Astrocyte (in vitro differentiated cells and primary cell): ENCODE measurements around the gene NOA1. TPM values are rescaled to one million over a fixed set of nuclear protein-coding genes. Genes with fewer than 3 reads are reported as not detected.

ENCODE experiments used
- DNase-seq: peaks from one replicate; pipeline ENCODE4 v3.0.0-alpha.2; 2010; ENCODE audit warnings: low read depth
- FAIRE-seq: peaks from 2 replicates; lab custom pipeline; 2011; peaks lifted over from hg19 to GRCh38; lab: Jason Lieb, UNC
- H2AFZ ChIP-seq: 2 replicates; pipeline ENCODE4 v1.6.0; 2012; ENCODE audit warnings: low read depth, low read length, inconsistent platforms
- H3K27ac ChIP-seq: 2 replicates; pipeline ENCODE4 v1.5.1; 2011; ENCODE audit warnings: low read depth, low read length, inconsistent platforms
- H3K27me3 ChIP-seq: 2 replicates; pipeline ENCODE4 v1.6.0; 2011; ENCODE audit warnings: low read length, inconsistent platforms; ENCODE audit not compliant: insufficient read depth
- H3K36me3 ChIP-seq: 2 replicates; pipeline ENCODE4 v1.5.1; 2011; ENCODE audit warnings: low read length, inconsistent platforms; ENCODE audit not compliant: insufficient read depth
- H3K4me1 ChIP-seq: 2 replicates; pipeline ENCODE4 v1.5.1; 2011; ENCODE audit warnings: low read length, inconsistent platforms; ENCODE audit not compliant: insufficient read depth
- H3K4me2 ChIP-seq: 2 replicates; pipeline ENCODE4 v1.6.0; 2012; ENCODE audit warnings: low read length, inconsistent platforms
- H3K4me3 ChIP-seq: 2 replicates; pipeline ENCODE4 v1.5.1; 2011; ENCODE audit warnings: low read depth, mild to moderate bottlenecking, low read length, inconsistent platforms; ENCODE audit not compliant: insufficient read depth
- H3K79me2 ChIP-seq: 2 replicates; pipeline ENCODE4 v1.6.0; 2012; ENCODE audit warnings: mild to moderate bottlenecking, low read length, inconsistent platforms; ENCODE audit not compliant: insufficient read depth
- H3K9ac ChIP-seq: 2 replicates; pipeline ENCODE4 v1.6.0; 2012; ENCODE audit warnings: mild to moderate bottlenecking, low read length, inconsistent platforms
- H3K9me3 ChIP-seq: 2 replicates; pipeline ENCODE4 v1.5.1; 2012; ENCODE audit warnings: low read depth, mild to moderate bottlenecking, low read length, inconsistent platforms; ENCODE audit not compliant: insufficient read depth
- H4K20me1 ChIP-seq: 2 replicates; pipeline ENCODE4 v1.6.0; 2012; ENCODE audit warnings: low read length, inconsistent platforms; ENCODE audit not compliant: insufficient read depth
- H3K27ac Mint-ChIP-seq: one replicate; pipeline ENCODE4 v1.8.0; 2021; ENCODE audit warnings: mild to moderate bottlenecking, mixed read lengths; ENCODE audit not compliant: unreplicated experiment
- H3K27me3 Mint-ChIP-seq: one replicate; pipeline ENCODE4 v1.8.0; 2021; ENCODE audit warnings: low read depth, mixed read lengths; ENCODE audit not compliant: unreplicated experiment
- H3K36me3 Mint-ChIP-seq: one replicate; pipeline ENCODE4 v1.8.0; 2021; ENCODE audit warnings: low read depth, mixed read lengths; ENCODE audit not compliant: unreplicated experiment
- H3K4me1 Mint-ChIP-seq: one replicate; pipeline ENCODE4 v1.8.0; 2021; ENCODE audit warnings: low read depth, mixed read lengths; ENCODE audit not compliant: unreplicated experiment
- H3K4me3 Mint-ChIP-seq: one replicate; pipeline ENCODE4 v1.8.0; 2021; ENCODE audit warnings: mild to moderate bottlenecking, moderate library complexity, mixed read lengths; ENCODE audit not compliant: unreplicated experiment
- H3K9me3 Mint-ChIP-seq: one replicate; pipeline ENCODE4 v1.8.0; 2021; ENCODE audit warnings: mild to moderate bottlenecking, mixed read lengths; ENCODE audit not compliant: unreplicated experiment
- EZH2 ChIP-seq: IDR thresholded peaks from 2 replicates; pipeline ENCODE4 v1.6.1; 2012; ENCODE audit warnings: mild to moderate bottlenecking, low read length, inconsistent platforms; ENCODE audit not compliant: insufficient read depth
- total RNA-seq: library from RNA; stranded (reverse); gene quantifications from 2 replicates; pipeline ENCODE4 v1.2.1, GENCODE V29; 2021
- TF ChIP-seq, protein P1 (sequence below): IDR thresholded peaks from 2 replicates; pipeline ENCODE4 v1.5.1; 2011; ENCODE audit warnings: low read depth, mild to moderate bottlenecking, inconsistent platforms, low read length, moderate library complexity; ENCODE audit not compliant: insufficient read depth

The NOA1 gene
- total RNA-seq, 1 donor from 2014 or later = 16.2 TPM

DNA sequence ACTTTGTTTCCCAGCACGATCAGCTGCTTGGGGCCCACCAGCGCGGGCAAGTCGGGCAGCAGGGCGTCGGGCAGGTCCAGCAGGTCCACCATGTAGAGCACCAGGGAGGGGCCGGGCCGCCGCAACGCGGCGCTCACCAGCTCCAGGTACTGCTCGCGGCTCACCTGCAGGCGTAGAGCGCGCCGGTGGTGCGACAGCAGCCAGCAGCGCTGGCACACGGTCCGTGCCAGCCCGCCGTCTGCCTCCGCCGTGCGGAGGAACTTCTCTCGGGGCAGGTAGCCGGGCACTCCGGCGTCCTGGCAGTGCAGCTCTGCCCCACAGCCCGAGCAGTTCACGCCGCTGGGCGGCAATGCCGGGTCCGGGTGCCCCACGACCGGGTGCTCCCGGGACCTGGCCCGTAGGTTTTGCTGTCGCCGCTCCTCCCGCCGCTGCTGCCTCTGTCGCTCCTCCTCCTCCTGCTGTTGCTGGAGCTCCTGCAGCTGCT, 527 bp downstream of the NOA1 start:
- Mint-ChIP-seq H3K27me3 (no peaks in the 10 kb centered on the region), H3K27ac (peak overlapping the region; percentile 84), H3K4me1 (peaks cover 16% of the 10 kb centered on the region), H3K36me3 (peaks cover 18% of the 10 kb centered on the region), H3K4me3 (peak overlapping the region; percentile 99), H3K9me3 (no peaks in the 10 kb centered on the region)
- peak overlapping the region; percentile 90 for H3K9ac ChIP-seq
- H3K4me1 ChIP-seq = peaks cover 24% of the 10 kb centered on the region
- peak overlapping the region; percentile 92 for H2AFZ ChIP-seq
- FAIRE-seq = no peak
- peaks cover 59% of the 10 kb centered on the region for H4K20me1 ChIP-seq
- H3K27ac ChIP-seq = peak overlapping the region; percentile 63
- peaks cover 14% of the 10 kb centered on the region for H3K36me3 ChIP-seq
- no peaks in the 10 kb centered on the region for H3K9me3 ChIP-seq
- H3K79me2 ChIP-seq = peaks cover 76% of the 10 kb centered on the region
- no peak for TF ChIP-seq EZH2
- peak overlapping the region; percentile 89 for H3K4me2 ChIP-seq
- DNase-seq = no peak
- H3K27me3 ChIP-seq = no peaks in the 10 kb centered on the region
- H3K4me3 ChIP-seq = peak overlapping the region; percentile 83

DNA sequence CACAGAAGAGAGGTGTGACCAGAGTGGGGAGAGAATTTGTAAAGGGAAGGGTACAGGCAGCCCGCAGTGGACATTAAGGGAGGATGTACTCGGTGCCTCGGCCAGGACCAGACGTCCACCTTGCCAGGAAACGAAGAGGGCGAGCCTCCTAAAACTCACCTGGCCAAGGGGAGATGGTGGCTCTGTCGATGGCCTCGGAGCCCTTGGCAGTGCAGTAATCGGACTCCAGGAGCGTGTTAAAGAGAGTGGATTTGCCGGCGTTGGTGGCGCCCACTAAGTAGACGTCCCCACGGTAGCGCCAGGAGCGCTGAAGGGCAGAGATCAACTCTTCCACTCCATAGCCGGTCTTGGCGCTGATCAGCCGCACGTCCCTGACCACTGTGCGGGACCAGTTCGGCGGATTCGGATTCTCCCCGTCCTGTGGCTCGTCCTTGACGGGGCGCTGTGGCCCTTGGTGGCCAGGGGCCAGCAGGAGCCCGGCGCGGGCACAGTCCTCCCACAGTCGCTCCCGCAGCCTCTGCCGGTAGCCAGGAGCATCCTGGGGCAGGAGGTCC, 1.0 kb downstream of the NOA1 start:
- H3K27ac Mint-ChIP-seq = peak overlapping the region; percentile 80
- peak overlapping the region; percentile 63 for H3K27ac ChIP-seq

DNA sequence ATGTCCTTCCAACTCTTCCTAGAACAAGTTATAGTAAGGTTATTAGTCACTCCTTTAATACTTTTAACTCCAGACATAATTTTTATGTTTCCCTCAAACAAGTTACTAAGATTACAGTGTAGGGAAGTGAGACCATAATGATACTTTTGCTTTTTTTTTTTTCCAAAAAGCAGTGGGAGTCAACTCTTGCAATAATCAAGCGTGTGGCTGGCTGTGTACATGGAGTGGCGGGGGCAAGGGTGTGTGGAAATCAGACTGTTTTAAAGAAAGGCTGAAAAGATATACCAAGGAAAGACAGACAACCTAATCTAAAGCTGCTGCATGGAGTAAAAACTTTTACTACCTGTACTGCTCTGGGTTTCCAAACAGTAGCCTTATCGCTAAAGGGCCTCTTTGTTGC, 4.1 kb downstream of the NOA1 start:
- H3K4me2 ChIP-seq = no peak overlapping the region
- no peak for DNase-seq
- peaks cover 22% of the 10 kb centered on the region for H3K36me3 Mint-ChIP-seq
- no peak overlapping the region for H3K9ac ChIP-seq
- peaks cover 44% of the 10 kb centered on the region for H4K20me1 ChIP-seq
- no peaks in the 10 kb centered on the region for H3K9me3 ChIP-seq
- H3K9me3 Mint-ChIP-seq = no peaks in the 10 kb centered on the region
- peaks cover 2% of the 10 kb centered on the region for H3K4me1 Mint-ChIP-seq
- H3K27me3 ChIP-seq = no peaks in the 10 kb centered on the region
- H2AFZ ChIP-seq = no peak overlapping the region
- TF ChIP-seq, protein P1, sequence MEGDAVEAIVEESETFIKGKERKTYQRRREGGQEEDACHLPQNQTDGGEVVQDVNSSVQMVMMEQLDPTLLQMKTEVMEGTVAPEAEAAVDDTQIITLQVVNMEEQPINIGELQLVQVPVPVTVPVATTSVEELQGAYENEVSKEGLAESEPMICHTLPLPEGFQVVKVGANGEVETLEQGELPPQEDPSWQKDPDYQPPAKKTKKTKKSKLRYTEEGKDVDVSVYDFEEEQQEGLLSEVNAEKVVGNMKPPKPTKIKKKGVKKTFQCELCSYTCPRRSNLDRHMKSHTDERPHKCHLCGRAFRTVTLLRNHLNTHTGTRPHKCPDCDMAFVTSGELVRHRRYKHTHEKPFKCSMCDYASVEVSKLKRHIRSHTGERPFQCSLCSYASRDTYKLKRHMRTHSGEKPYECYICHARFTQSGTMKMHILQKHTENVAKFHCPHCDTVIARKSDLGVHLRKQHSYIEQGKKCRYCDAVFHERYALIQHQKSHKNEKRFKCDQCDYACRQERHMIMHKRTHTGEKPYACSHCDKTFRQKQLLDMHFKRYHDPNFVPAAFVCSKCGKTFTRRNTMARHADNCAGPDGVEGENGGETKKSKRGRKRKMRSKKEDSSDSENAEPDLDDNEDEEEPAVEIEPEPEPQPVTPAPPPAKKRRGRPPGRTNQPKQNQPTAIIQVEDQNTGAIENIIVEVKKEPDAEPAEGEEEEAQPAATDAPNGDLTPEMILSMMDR = no peak
- no peak for TF ChIP-seq EZH2
- H3K79me2 ChIP-seq = peaks cover 43% of the 10 kb centered on the region
- no peak overlapping the region for H3K4me3 ChIP-seq
- H3K36me3 ChIP-seq = peaks cover 26% of the 10 kb centered on the region
- H3K27ac ChIP-seq = no peak overlapping the region
- no peak for FAIRE-seq
- no peak overlapping the region for H3K27ac Mint-ChIP-seq
- peaks cover 7% of the 10 kb centered on the region for H3K4me1 ChIP-seq
- no peaks in the 10 kb centered on the region for H3K27me3 Mint-ChIP-seq
- H3K4me3 Mint-ChIP-seq = peak overlapping the region; percentile 3

More for the DNA sequence above, 1.0 kb downstream of the NOA1 start:
- Mint-ChIP-seq H3K9me3 (no peaks in the 10 kb centered on the region), H3K27me3 (no peaks in the 10 kb centered on the region), H3K36me3 (peaks cover 22% of the 10 kb centered on the region), H3K4me1 (peaks cover 11% of the 10 kb centered on the region), H3K4me3 (peak overlapping the region; percentile 99)
- TF ChIP-seq EZH2 = no peak
- TF ChIP-seq, protein P1 = no peak
- no peaks in the 10 kb centered on the region for H3K9me3 ChIP-seq
- FAIRE-seq (no peak), DNase-seq (no peak)
- H3K79me2 ChIP-seq = peaks cover 71% of the 10 kb centered on the region
- peaks cover 19% of the 10 kb centered on the region for H3K4me1 ChIP-seq
- H3K4me3 ChIP-seq = peak overlapping the region; percentile 83
- H2AFZ ChIP-seq = peak overlapping the region; percentile 92
- H3K9ac ChIP-seq = peak overlapping the region; percentile 90
- H4K20me1 ChIP-seq = peaks cover 54% of the 10 kb centered on the region
- no peaks in the 10 kb centered on the region for H3K27me3 ChIP-seq
- peaks cover 17% of the 10 kb centered on the region for H3K36me3 ChIP-seq
- H3K4me2 ChIP-seq = peak overlapping the region; percentile 89
